Measurements from ENCODE around the gene DIO2.

DNA sequence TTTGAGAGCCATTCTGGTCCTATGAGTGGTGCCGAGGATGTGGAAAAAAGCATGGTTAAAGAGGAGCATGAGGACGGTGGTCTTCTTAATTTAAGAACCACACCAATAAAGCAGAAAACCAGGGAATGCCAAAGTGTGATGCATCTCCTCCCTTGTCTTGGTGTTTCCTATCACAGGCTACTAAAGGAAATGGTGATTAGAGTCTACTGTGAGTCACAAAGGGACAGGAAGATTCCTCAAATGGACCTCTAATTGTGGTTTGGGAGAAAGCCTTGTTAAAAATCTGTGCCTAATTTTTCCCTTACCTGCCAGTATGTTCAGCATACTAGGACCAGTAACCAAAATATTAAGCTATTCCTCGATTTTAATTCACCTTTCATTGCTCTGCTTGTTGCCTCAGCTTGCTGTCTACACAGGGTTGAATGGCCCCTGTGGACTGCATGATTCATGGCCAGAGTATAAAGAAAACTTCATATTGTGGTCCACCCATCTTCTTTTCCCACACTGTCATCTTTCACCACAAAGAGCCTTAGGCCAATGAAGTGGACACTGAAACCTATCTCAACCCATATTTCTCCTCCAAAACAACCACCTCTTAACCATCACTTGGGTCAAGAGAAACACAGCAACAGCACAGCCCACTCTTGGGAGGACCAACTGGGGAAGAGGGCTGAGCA lies 38.8 kb downstream of the DIO2 start:
- TF ChIP-seq, protein P1, sequence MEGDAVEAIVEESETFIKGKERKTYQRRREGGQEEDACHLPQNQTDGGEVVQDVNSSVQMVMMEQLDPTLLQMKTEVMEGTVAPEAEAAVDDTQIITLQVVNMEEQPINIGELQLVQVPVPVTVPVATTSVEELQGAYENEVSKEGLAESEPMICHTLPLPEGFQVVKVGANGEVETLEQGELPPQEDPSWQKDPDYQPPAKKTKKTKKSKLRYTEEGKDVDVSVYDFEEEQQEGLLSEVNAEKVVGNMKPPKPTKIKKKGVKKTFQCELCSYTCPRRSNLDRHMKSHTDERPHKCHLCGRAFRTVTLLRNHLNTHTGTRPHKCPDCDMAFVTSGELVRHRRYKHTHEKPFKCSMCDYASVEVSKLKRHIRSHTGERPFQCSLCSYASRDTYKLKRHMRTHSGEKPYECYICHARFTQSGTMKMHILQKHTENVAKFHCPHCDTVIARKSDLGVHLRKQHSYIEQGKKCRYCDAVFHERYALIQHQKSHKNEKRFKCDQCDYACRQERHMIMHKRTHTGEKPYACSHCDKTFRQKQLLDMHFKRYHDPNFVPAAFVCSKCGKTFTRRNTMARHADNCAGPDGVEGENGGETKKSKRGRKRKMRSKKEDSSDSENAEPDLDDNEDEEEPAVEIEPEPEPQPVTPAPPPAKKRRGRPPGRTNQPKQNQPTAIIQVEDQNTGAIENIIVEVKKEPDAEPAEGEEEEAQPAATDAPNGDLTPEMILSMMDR (IDR thresholded peaks at IDR 0.05 in 8 of 11, conservative IDR thresholded peaks at IDR 0.05 in 3 of 11) = no peak
- TF ChIP-seq POLR2A (IDR thresholded peaks at IDR 0.05) (no peak), POLR2AphosphoS5 (IDR thresholded peaks at IDR 0.05) (no peak)

Measured in spleen (tissue), 7 donors.